Right ventricle myocardium superior (tissue), 1 donor: Measurements from ENCODE around the gene SLC27A1. TPM values are rescaled to one million over a fixed set of nuclear protein-coding genes. Genes with fewer than 3 reads are reported as not detected.
A peak's percentile ranks its signal among the peaks of the same experiment; 100 is the strongest.

Source experiments
- ATAC-seq: fragments of 200-7000 bp; cut with Tn5 transposase; one replicate; pipeline ENCODE4 v1.9.1; 2020; ENCODE audit warnings: mild to moderate bottlenecking; ENCODE audit not compliant: poor library complexity
- DNase-seq: peaks from one replicate; pipeline ENCODE4 v3.0.0-alpha.2; 2020
- intact Hi-C: fragments of 100-400 bp; cut with DNase I; formaldehyde crosslinking; loops from one replicate; pipeline ENCODE4 v1.11.2; 2022
- long read RNA-seq: library from polyadenylated mRNA; unstranded; transcript quantifications from one replicate; pipeline ENCODE4 v2.0.0, GENCODE V29; 2021
- total RNA-seq: library from RNA; stranded (reverse); fragmentation: NEBNext Ultra II Directional; extraction: Animal tissue kit (Norgen Biotek cat#: 25700); gene quantifications from one replicate; pipeline ENCODE4 v1.2.1, GENCODE V29; 2021
- donor health status: DM: no; HTN: yes; CAD: no; lungs with severe emphysema.

Gene SLC27A1
- 64.2 TPM for total RNA-seq
- long read RNA-seq, transcript SLC27A1-201 (12 exons, 3,594 nt): major isoform, 24 of 145 reads
- long read RNA-seq, partial matches to known transcripts: 98 of 145 reads
- long read RNA-seq, other reads (novel, unspliced or antisense): 23 of 145 reads

- ATAC-seq: peak; percentile 82
- intact Hi-C loops: no loop called here
- DNase-seq: peak; percentile 98
Measured at GRCh38 chr19:17470068-17470841, at the start of gene SLC27A1. Gene SLC27A1, plus strand, starts transcription at chr19:17470524. Its CDS starts 17 bp downstream, at chr19:17470541.

- no peak for ATAC-seq
- no peak for DNase-seq
- intact Hi-C loops: no loop called here
Measured at GRCh38 chr19:17421942-17422341, 48.4 kb upstream of the SLC27A1 start.

GRCh38 chr19:17423429-17424208 is 46.7 kb upstream of the SLC27A1 start:
- no peak for DNase-seq
- intact Hi-C loops: no loop called here
- ATAC-seq: no peak

- peak; percentile 52 for DNase-seq
- ATAC-seq: no peak
- intact Hi-C loops: no loop called here
Measured at GRCh38 chr19:17424743-17425365, 45.5 kb upstream of the SLC27A1 start.

GRCh38 chr19:17429641-17430113 is 40.6 kb upstream of the SLC27A1 start:
- intact Hi-C loops: no loop called here
- DNase-seq (no peak), ATAC-seq (no peak)

- DNase-seq (no peak), ATAC-seq (no peak)
- intact Hi-C loops: no loop called here
Measured at GRCh38 chr19:17431417-17431816, 38.9 kb upstream of the SLC27A1 start.

- DNase-seq (no peak), ATAC-seq (no peak)
- intact Hi-C loops: no loop called here
Measured at GRCh38 chr19:17435218-17435617, 35.1 kb upstream of the SLC27A1 start.

- intact Hi-C loops: no loop called here
- no peak for ATAC-seq
- DNase-seq: no peak
Measured at GRCh38 chr19:17436094-17436873, 34.0 kb upstream of the SLC27A1 start.

- DNase-seq (no peak), ATAC-seq (no peak)
- intact Hi-C loops: no loop called here
Measured at GRCh38 chr19:17436874-17437267, 33.5 kb upstream of the SLC27A1 start.

- DNase-seq (no peak), ATAC-seq (peak; percentile 29)
- intact Hi-C loops: no loop called here
Measured at GRCh38 chr19:17441241-17442021, 28.9 kb upstream of the SLC27A1 start.

GRCh38 chr19:17445526-17446165 is 24.7 kb upstream of the SLC27A1 start:
- DNase-seq (no peak), ATAC-seq (no peak)
- intact Hi-C loops: no loop called here

- ATAC-seq: no peak
- intact Hi-C loops: no loop called here
- no peak for DNase-seq
Measured at GRCh38 chr19:17447704-17448130, 22.6 kb upstream of the SLC27A1 start.

- intact Hi-C loops: no loop called here
- peak; percentile 79 for ATAC-seq
- peak; percentile 68 for DNase-seq
Measured at GRCh38 chr19:17448131-17448967, 22.0 kb upstream of the SLC27A1 start, which contains the start of gene TMEM221. Gene TMEM221, minus strand, starts transcription at chr19:17448668. Its CDS starts 206 bp downstream, at chr19:17448462.

GRCh38 chr19:17450264-17451075 is 19.9 kb upstream of the SLC27A1 start:
- no peak for DNase-seq
- intact Hi-C loops: loop anchor here (10.0 kb wide), 1 partner anchor 334 kb away; no protein-coding TSS in a partner anchor
- ATAC-seq: no peak

GRCh38 chr19:17451820-17452219 is 18.5 kb upstream of the SLC27A1 start:
- no peak for ATAC-seq
- intact Hi-C loops: loop anchor here (10.0 kb wide), 1 partner anchor 333 kb away; no protein-coding TSS in a partner anchor
- DNase-seq: no peak
